ENCODE measurements around the gene HAND2. TPM values are rescaled to one million over a fixed set of nuclear protein-coding genes. Genes with fewer than 3 reads are reported as not detected.

The HAND2 gene
- total RNA-seq, result 10 to 100 TPM in 3 of 4 donors, 1 to 10 TPM in 1; 4.2 to 29.2 (median 12.3) TPM

DNA sequence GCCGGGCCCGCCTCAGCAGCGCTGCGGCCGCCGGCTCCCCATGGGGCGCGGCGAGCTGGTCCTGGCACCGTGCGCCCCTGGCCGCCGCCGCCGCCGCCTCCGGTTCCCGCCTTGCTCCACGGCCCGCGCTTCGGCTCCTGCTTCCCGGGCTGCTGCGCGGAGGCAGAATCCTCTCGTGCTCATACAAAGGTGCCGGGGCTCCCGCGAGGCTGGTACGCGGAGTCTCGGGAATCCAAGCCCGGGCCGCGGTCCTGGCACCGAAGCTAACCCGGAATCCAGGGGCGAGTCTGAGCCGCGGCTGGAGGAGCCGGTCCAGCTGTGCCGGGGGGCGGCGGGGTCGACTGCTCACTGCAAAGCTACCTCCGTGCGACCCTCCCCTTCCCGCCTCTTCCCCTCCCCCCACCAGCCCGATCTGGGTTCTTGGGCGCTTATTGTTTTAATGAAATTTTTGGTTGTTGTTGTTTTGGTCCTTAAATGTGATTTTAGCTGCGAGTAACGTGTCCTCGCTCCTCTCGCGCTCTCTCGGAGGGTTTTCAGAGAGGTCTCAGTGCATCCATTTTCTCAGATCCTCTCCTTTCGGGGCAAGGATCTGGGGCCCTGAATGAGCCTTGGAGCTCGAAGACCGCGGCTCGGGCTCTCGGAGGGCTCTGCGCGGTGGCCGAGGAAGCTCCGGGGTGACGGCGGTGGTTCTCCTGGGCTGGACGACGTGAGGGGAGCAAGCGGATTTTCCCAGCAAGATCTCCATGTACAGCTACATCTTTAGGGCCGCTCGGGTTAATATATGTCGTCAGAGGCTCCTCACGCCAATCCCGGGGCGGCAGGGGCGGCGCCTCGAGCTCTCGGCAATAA, at the start of gene HAND2:
Gene HAND2 (minus strand): TSS at position 753 of the 849 bp plus-strand sequence. CDS start 940 bp downstream, outside the sequence.
- ATAC-seq (ENCODE audit: low FRiP score), result peak; percentile 52

DNA sequence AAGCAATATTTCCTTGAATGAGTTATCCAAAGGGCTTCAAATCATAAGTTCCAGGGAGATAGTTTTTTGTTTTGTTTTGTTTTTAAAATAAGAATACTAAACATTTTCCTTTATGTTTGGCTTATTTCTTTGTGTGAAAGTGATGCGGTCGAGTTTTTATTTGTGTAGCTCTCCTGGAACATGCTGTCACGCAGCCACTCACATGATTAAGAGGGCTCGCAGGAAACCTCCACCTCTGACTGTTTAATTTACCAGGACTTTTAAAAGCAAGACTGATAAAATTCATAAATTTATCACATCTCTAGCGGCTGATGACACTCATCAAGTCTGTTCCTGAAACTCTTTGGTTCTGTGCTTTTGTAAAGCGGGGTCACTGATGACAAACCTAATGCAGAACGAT, 48.9 kb upstream of the HAND2 start:
- ATAC-seq (ENCODE audit: low FRiP score) (no peak), DNase-seq (ENCODE audit: low spot score) (no peak)
- TF ChIP-seq, protein P1, sequence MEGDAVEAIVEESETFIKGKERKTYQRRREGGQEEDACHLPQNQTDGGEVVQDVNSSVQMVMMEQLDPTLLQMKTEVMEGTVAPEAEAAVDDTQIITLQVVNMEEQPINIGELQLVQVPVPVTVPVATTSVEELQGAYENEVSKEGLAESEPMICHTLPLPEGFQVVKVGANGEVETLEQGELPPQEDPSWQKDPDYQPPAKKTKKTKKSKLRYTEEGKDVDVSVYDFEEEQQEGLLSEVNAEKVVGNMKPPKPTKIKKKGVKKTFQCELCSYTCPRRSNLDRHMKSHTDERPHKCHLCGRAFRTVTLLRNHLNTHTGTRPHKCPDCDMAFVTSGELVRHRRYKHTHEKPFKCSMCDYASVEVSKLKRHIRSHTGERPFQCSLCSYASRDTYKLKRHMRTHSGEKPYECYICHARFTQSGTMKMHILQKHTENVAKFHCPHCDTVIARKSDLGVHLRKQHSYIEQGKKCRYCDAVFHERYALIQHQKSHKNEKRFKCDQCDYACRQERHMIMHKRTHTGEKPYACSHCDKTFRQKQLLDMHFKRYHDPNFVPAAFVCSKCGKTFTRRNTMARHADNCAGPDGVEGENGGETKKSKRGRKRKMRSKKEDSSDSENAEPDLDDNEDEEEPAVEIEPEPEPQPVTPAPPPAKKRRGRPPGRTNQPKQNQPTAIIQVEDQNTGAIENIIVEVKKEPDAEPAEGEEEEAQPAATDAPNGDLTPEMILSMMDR (IDR thresholded peaks at IDR 0.05), result no peak

More for the DNA sequence above, at the start of gene HAND2:
- no peak for DNase-seq (ENCODE audit: low spot score)
- TF ChIP-seq, protein P1 (IDR thresholded peaks at IDR 0.05), result no peak

DNA sequence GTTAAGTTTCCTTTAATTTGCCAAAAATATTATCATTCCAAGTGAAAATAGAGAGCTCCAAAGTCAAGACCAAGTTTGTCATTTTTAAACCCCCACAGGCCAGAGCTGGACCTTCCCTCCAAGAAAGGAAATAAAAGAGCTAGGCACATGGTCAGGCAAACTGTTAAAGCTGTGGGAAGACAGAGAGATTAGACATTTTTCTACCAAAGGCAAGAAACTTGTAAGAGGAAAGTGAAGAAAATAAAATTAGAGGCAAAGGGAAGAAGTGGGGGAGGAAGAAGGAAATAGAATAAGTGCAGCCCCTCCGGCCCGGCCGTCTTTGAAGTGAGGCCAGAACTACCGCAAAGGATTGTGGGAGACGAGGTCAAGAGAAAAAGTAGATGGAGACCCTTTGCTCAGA, 47.9 kb upstream of the HAND2 start:
- DNase-seq (ENCODE audit: low spot score) (no peak), ATAC-seq (ENCODE audit: low FRiP score) (no peak)
- TF ChIP-seq, protein P1 (IDR thresholded peaks at IDR 0.05), result no peak

DNA sequence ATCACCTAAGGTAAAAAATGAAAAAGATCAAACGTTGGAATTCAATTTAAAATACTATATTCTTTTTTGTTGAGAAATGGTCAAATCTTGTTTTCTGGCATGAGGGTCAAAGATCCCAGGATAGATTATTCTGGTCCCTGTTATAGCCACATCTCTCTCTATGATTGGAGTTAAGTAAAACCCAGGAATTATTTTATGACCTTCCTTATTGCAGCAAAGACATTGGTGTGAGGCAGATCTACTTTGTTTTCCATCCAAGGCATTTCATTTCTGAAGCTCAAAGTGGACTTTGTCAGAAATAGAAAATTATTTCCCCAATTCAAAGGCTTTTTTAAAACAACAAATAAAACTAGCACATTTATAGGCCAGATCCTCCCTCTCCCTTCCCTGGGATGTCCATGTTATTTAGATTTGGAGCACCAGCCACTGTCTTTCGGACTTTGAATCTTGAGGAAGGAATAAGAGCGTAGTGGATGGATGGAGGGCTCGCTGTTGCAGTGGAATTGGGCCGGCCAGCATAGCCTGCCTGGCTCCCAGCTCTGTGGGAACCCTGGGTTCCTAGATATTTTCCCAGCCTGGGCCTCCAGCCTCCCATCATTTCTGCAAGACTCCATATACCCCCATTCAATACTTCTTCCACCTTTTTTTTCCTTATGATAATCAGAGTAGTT, 45.6 kb upstream of the HAND2 start:
- TF ChIP-seq, protein P1 (IDR thresholded peaks at IDR 0.05), result no peak
- DNase-seq (ENCODE audit: low spot score) (no peak), ATAC-seq (ENCODE audit: low FRiP score) (no peak)

DNA sequence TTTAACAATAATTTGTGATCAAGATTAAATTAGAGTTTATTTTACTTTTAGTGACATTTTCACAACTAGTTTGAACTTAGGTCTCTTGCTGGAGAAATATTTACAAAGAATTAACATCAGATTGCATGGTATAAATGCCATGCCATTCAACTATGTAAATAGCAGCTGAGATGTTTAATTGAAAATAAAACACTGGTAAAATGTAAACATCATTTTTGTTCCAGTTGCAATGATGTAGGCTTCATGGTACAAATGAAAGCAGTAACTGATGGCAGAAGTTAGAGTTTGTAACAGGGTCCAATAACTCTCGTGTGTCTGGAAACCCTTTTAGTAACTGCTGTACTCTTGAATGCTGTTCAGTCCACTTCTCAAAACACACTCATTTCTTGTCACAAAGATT, 43.7 kb upstream of the HAND2 start:
- no peak for DNase-seq (ENCODE audit: low spot score)
- no peak for ATAC-seq (ENCODE audit: low FRiP score)
- TF ChIP-seq, protein P1 (IDR thresholded peaks at IDR 0.05), result no peak

DNA sequence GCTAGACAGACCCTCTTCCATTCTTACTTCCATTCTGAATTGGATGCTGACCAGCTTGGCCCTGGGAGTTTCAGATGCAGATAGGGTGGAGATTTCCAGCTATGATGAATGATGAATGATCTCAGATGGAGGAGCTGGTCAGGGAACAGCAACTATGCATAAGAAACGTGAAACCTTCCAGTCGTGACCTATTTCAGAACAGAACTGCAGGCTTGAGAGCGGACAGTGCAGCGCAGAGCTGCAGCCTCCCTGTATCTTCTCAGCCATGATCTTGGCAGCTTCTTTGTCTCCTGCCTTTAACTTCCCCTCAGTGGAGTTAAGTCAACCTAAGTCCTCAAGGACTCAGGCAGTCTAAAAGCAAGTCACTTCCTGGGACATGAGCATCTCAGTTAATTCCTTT, 43.3 kb upstream of the HAND2 start:
- TF ChIP-seq, protein P1 (IDR thresholded peaks at IDR 0.05), result no peak
- ATAC-seq (ENCODE audit: low FRiP score) (peak; percentile 71), DNase-seq (ENCODE audit: low spot score) (no peak)
